GM19240 (cell line): ENCODE measurements around the gene HOXB9.
A peak's percentile ranks its signal among the peaks of the same experiment; 100 is the strongest.

Source experiments
- DNase-seq: peaks from one replicate; pipeline ENCODE4 v3.0.0; 2011; ENCODE audit warnings: low spot score; ENCODE audit not compliant: insufficient read length

HOXB9 gene

GRCh38 chr17:48587276-48588073, 38.7 kb downstream of the HOXB9 start:
- no peak for DNase-seq

- no peak for DNase-seq
These were observed 39.6 kb downstream of the HOXB9 start for GRCh38 chr17:48586355-48587258.

DNA sequence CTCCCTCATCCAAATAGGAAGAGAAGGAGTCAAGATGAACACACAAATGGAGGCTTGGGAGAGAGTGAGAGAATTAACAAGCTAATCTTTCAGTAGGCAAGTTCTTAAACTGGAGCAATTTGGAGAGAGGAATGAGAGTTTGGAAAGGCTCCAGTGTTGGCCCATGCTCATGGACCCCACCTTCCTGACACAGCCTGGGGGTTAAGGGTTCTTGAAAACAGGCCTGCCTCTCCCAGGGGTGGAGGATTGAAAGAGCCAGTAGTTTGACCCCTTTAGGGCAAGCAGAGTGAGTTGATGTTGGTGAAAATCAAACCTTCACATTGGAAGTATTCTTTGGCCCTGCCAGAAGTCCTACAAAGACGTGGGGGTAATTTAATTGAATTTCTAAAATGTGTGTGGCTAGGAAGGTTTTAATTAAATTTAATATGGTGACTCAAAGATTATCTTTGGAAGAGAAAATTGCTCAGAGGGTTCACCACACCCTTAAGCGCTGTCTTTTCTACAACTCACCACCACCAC, 41.9 kb downstream of the HOXB9 start:
- DNase-seq = no peak

DNA sequence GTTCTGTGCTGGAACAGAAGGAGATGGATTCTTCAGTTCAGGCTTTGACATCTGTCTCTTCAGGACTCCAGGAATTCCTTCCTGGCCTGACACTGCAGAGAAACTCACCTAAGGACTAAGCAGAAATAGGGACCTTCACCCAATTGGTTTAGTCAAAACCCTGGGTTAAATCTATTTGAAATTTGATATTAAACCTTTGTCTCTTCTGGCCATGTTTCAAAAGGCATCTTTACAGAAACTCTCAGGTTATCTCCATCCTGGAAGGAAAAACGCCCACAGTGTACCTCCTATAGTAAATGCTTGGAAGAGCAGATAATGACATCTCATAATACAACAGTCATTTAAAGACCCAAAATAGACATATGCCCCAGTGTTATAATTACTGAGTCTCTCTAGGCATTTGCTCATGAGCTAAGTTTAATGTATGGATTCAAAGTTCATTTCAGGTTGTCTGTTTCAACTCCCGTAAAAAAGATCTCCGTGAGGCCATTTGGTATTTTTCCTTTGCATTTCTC, 42.4 kb downstream of the HOXB9 start:
- no peak for DNase-seq

DNA sequence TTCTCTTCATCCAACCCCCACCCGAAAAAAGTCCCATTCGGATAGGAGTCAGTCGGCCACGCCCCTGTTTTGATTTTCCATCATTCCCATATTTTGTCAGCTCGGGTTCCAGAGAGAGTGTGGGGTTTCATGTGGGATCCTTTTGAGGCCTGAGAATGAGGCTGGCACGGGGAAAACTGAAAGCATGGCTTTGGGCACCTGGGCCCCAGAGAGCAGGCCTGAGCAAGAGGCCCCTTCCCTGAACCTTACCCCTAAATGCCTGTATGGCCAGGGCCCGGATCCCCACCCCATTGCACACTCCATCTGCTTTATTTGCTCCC, 43.4 kb downstream of the HOXB9 start:
- DNase-seq = no peak

- no peak for DNase-seq
These were observed 46.2 kb downstream of the HOXB9 start for GRCh38 chr17:48579760-48580554.

- no peak for DNase-seq
These were observed 46.7 kb downstream of the HOXB9 start for GRCh38 chr17:48579471-48579759.

- DNase-seq = no peak
These were observed 47.3 kb downstream of the HOXB9 start for GRCh38 chr17:48578616-48579470.

GRCh38 chr17:48577946-48578615, 48.1 kb downstream of the HOXB9 start, which contains the start of gene HOXB4:
Gene HOXB4 (minus strand): TSS chr17:48578350. CDS start chr17:48578319, 31 bp downstream.
- peak; percentile 78 for DNase-seq

GRCh38 chr17:48577330-48577945, 48.7 kb downstream of the HOXB9 start:
- no peak for DNase-seq

DNA sequence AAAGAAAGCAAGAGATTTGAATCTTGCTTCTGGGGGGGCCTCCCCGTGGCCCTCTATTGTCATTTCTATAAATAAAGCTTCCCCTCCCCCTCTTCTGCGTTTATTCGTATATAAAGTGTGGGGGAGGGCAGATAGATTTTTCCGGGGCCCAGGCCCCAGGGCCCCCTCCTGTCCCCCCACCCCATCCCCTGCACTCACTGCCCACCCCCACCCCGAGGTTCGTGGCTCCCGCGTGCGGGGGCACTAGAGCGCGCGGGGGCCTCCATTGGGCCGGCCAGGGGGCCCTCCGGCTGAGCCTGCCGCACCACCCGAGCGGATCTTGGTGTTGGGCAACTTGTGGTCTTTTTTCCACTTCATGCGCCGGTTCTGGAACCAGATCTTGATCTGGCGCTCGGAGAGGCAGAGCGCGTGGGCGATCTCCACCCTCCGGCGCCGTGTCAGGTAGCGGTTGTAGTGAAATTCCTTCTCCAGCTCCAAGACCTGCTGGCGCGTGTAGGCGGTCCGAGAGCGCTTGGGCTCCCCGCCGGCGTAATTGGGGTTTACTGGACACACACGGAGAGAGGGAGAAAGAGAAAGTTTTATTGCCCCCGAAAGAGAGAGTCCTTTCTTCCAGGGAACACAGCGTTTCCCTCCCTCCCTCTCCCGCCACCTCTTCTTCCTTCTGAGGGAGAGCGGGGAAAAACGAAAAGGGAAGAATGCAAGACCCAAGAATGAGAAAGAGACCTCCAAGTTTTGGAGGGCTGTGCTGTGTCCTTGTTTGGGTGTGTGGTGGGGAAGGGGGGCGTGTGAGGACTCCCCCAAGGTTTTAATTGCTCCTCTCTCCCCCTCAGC, 49.5 kb downstream of the HOXB9 start:
- no peak for DNase-seq

GRCh38 chr17:48575673-48576478, 50.3 kb downstream of the HOXB9 start:
- DNase-seq = no peak

DNA sequence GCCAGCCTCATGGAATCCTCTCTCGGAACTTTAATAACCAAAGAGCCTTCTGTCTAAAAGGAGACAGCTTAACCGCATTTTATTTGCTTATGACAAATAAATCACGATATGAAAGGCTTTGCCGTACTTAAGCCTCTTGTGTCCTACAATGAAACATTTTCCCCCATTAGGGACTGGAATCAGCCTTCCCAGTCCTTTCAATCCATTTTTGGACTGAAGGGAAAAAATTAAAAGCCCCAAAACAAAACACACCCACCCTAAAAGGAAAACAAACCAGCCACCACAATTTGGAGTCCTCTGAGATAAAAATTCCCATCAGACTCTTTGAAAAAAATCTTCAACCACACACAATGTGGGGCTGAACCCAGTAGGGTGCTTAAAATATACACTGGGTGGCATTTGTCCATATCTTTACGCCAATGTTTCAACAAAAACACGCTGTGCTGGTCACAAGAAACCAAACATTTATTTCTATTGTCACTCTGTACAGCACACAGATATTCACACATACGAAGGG, 51.0 kb downstream of the HOXB9 start:
- DNase-seq = no peak

GRCh38 chr17:48574505-48575065, 51.6 kb downstream of the HOXB9 start:
- no peak for DNase-seq

DNA sequence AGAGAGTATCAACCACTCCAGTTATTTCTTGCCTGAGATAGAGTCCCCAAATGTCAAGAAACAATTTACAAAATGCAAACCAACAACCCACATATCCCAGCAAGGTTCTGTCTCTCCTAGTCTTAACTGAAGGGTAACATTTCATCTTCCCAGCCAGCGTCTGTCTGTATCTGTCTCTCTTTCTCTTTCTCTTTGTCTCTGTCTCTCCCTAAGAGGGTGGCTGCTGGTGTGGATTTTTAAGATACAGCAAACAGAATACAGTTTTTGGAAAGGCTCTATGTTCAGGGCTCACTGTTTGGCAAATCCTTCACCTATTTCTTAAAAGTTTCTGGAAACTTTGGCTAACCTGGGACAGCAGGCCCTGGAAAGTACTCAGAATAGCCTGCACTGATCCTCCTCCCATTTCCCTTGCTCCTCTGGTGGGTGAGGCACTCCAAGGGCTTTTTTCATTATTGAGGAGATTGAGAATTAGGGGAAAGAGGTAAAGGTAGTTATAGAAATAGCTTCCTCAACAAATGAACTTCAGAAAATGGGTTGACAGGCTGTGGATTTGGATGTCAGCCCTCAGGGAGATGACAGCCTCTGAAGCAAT, 54.2 kb downstream of the HOXB9 start:
- no peak for DNase-seq
